HPDE6-E6E7 (cell line): ENCODE measurements around the gene MIER2.
"Not testable (repeated sequence)": the region's sequence is repeated elsewhere in the genome, so short reads cannot be mapped to it uniquely, and the experiment has no call there.

ENCODE experiments used
- DNase-seq: peaks from one replicate; pipeline ENCODE4 v3.0.0; 2011; ENCODE audit warnings: missing footprints; ENCODE audit errors: extremely low spot score

Gene MIER2

GRCh38 chr19:344625-345319 is at the start of gene MIER2:
MIER2 (minus strand) TSS chr19:344796; CDS start chr19:344782, 14 bp downstream.
- peak; percentile 83 for DNase-seq

- DNase-seq, result not testable (repeated sequence)
These were observed 49.0 kb upstream of the MIER2 start for GRCh38 chr19:393560-393959.

- DNase-seq, result no peak
These were observed 47.9 kb upstream of the MIER2 start for GRCh38 chr19:392375-392970.

- DNase-seq, result no peak
These were observed 47.3 kb upstream of the MIER2 start for GRCh38 chr19:391726-392374.

- DNase-seq, result no peak
These were observed 46.6 kb upstream of the MIER2 start for GRCh38 chr19:391207-391557.

- no peak for DNase-seq
These were observed 46.0 kb upstream of the MIER2 start for GRCh38 chr19:390386-391206.

GRCh38 chr19:389935-390289 is 45.3 kb upstream of the MIER2 start:
- no peak for DNase-seq

- DNase-seq, result no peak
These were observed 44.8 kb upstream of the MIER2 start for GRCh38 chr19:389255-389934.

- DNase-seq, result no peak
These were observed 44.1 kb upstream of the MIER2 start for GRCh38 chr19:388691-389090.

GRCh38 chr19:387777-388176 is 43.2 kb upstream of the MIER2 start:
- DNase-seq, result no peak

GRCh38 chr19:386632-387301 is 42.2 kb upstream of the MIER2 start:
- DNase-seq, result not testable (repeated sequence)

GRCh38 chr19:386189-386588 is 41.6 kb upstream of the MIER2 start:
- not testable (repeated sequence) for DNase-seq

GRCh38 chr19:384799-385169 is 40.2 kb upstream of the MIER2 start:
- DNase-seq, result no peak

- no peak for DNase-seq
These were observed 39.6 kb upstream of the MIER2 start for GRCh38 chr19:383922-384798.

- DNase-seq, result no peak
These were observed 38.4 kb upstream of the MIER2 start for GRCh38 chr19:383040-383439.

GRCh38 chr19:382578-382977 is 38.0 kb upstream of the MIER2 start:
- not testable (repeated sequence) for DNase-seq

GRCh38 chr19:381901-382300 is 37.3 kb upstream of the MIER2 start:
- DNase-seq, result not testable (repeated sequence)

- not testable (repeated sequence) for DNase-seq
These were observed 36.1 kb upstream of the MIER2 start for GRCh38 chr19:380618-381219.

GRCh38 chr19:379796-380195 is 35.2 kb upstream of the MIER2 start:
- DNase-seq, result no peak

GRCh38 chr19:378706-379105 is 34.1 kb upstream of the MIER2 start:
- DNase-seq, result no peak
